ENCODE results near the gene PRR15L.
"Not testable (repeated sequence)": the region's sequence is repeated elsewhere in the genome, so short reads cannot be mapped to it uniquely, and the experiment has no call there.

The PRR15L gene, protein sequence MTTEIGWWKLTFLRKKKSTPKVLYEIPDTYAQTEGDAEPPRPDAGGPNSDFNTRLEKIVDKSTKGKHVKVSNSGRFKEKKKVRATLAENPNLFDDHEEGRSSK

DNA sequence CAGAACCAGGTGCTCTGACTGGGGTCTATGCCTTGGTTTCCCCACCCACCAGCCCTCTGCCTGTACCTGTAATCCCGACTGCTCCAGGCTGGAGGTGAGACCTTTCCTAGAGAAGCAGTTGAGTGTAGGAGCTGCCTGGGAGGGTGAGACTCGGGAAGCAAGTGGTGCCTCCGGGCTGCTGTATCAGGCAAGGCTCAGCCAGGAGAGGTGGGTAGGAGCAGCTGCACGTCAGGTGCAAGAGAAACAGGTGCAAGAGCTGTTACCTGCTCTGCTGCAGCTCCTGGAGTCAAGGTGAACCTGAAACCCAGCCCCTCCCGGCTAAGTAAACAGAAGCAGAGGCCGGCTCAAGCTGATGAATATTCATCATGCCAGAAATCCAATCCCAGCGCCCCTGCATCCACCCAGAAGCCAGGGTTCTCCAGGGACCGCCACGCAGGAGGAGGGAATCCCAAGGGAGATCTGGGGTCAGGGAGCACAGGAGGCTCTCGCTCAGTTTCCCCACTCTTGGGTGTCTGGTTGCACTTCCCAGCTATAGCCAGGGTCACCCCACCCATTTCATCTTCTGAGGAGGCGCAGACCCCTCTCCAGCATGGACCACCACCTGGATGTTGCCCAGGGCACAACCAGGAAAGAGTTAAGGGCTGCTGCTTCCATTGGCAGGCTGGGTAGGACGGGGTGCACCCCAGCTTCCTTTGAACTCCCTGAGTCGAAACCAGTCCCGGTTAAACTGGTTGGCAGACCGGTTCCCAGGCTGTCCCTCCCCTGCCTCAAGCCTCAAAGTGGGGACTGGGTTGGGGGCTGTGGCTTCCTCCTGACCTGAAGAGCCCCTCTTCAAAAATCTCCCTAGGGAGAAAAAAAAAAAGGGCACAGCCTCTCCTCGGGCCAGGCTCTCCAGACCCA is at the start of gene PRR15L:
Gene PRR15L (minus strand): TSS at position 293 of the 900 bp plus-strand sequence. CDS start 4,649 bp downstream, outside the sequence.
- DNase-seq: no peak

DNA sequence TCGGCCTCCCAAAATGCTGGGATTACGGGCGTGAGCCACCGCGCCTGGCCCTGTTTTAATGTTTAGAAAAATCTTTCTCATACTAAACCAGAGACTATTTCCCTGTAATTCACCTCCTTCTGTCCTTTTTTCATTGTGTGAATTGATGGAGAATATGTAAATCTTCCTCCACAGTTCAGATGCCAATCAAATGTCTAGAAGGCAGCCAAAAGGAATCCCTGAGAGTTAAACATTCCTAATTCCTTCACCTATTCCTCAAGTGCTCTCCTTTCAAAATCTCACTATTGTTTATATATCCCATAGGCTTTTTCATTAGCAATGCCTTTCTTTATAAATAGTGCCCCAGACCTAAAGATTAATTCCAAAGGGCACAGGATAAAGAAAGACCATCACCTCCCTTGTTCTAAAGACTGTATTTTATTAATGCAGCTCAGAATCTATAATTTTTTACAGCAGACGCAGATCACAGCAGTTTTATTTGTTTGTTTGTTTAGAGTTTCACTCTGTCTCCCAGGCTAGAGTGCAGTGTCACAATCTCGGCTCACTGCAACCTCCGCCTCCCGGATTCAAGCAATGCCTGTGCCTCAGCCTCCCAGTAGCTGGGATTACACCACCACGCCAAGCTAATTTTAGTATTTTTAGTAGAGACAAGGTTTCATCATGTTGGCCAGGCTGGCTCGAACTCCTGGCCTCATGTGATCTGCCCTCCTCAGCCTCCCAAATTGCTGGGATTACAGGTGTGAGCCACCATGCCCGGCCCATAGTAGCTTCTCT is 49.4 kb upstream of the PRR15L start:
- no peak for DNase-seq

DNA sequence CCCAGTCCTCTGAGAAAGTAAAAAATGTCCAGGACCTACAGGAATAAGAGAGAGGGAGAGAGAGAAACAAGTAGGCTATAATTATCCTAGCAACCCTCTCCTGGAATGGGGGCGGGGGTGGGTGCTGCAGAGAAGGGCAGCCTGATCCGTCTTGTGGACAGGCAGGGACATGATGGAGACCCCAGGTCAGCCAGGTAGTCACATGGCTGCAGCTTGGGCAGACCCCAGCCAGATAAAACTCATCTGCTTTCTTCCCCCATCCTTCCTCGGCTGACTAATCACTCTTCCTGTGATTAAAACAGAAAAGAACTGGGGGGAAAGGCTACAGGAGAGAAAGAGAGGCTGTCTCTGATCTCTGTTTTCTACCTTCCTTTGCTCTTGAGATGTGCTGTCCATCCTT is 47.3 kb upstream of the PRR15L start:
- DNase-seq: no peak

DNA sequence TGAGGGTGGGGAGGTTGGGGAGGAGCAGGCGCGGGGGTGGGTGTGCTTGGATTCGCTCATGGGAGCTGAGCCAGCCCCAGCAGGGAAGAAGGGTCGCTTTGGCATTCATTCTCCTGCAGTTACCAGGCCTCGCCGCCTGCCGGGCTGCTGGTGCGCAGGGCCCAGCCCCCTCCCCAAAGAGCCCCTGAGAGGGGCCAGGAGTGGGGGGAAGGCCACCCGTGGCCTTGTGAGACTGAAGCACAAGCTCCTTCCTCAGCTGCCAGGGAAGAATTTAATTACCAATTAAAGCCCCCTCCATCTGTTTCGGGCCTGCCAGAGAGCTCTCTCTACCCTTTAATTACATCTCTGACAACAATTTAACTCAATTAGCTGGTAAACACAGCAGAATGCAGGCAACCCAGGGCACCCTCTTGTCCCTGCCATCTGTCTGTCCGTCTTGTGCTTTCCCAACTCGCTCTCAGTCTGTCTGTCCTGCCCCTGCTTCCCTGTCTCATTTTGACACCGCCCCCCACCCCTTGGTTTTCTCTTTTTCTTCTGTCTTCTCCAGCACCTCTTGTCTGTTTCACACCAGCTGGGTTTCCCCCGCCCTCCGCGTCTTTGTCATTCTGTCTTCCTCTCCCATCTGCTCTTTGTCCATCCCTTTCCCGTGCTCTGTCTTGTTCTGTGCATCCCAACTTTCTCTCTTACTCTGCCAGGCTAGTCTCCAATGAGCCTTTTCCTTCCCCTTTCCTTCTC is 45.9 kb upstream of the PRR15L start:
- DNase-seq: no peak

DNA sequence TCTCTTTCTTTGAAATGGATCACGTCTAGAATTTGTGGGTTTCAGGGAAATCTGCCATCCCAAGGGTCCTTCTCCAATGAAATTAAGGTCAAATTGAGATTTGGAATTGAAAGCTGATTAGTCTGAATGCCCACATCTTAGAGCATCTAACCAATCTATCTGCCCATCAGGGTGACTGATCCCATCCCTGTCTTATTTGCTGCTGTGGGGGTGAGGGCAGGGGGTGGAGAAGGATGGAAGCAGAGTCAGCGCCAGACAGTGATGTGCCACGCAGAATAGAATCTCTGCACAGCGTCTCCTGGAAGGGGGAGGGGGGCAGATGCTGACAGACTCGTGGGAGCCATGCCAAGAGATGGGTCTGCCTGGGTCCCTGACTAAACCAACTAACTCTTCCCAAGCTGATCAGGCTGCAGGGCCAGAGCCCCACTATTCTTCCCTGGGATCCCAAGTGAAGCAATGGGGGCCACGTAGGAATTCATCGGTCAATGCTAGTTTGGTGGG is 45.3 kb upstream of the PRR15L start:
- no peak for DNase-seq

DNA sequence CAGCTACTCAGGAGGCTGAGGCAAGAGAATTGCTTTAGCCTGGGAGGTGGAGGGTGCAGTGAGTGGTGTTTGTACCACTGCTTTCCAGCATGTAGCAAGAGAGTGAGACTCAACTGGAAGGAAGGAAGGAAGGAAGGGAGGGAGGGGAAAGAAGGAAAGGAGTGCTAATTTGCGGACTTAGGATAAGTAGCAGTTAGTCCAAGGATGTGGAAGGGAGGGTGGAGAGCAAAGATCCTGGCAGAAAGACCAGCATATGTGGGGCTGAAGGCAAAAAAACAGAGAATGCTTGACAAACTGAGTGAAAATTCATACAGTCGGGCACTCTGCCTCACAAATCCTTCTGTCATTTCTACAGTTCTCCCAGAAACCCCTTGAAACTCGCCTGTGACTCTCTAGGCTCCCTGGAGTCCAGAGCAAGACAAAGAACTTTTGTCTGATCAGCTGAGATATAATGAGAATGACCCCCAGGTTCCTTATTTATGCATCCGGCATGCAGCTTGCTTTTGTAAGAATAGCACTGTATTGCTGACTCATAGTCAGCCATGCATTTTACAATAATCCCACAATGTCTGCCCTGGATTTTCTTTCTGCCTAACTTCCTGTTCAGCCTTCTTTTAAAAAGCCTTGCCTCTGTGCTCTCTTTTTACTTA is 44.7 kb upstream of the PRR15L start:
- no peak for DNase-seq

DNA sequence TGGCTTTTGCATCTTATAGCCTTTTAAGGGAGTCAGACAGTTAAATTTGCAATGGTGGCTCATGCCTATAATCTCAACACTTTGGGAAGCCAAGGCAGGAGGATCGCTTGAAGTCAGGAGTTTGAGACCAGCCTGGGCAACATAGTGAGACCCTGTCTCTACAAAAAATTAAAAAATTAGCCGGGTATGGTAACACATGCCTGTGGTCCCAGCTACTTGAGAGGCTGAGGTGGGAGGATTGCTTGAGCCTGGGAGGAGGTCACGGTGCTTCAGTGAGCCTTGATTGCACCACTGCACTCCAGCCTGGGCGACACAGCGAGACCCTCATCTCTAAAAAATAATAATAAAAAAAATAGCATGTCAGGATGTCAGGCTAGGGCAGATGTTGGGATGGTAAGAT is 44.0 kb upstream of the PRR15L start:
- DNase-seq: not testable (repeated sequence)

DNA sequence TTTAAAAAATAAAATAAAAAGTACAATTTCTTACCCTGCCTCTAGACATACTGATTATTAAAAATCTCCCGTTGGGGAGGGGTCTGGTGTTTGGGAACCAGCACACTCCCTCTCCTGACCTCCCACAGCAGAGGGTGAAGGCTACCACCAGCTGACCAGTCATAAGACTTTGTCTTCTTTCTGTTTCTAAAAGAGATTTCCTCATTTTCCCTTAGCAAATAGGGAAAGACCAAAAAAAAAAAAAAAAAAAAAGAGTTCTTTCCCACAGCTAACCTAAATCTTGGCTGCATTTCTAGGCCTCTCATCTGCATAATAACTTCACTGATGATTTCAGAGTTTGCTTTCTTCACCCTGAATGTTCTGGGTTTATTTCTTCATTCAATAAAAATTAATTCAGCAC is 43.5 kb upstream of the PRR15L start:
- no peak for DNase-seq

DNA sequence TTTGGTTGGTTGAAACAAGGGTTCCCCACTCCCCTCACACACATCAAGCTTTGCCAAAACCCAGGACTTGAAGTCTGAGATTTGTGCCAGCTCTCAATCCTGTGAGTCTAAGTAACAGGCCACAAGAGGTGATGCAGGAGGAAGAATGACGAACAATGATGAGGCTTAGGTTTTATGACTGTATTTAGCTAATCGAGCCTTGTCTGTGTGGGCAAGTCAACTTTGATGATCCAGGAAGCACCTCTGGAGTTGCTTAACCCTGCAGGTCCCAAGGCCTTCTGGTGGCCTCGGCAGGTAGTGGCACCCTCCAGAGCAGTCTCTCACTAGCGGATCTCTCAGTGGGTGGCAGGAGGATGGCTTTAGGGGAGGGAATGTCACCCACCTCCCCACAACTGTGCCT is 41.9 kb upstream of the PRR15L start:
- no peak for DNase-seq

DNA sequence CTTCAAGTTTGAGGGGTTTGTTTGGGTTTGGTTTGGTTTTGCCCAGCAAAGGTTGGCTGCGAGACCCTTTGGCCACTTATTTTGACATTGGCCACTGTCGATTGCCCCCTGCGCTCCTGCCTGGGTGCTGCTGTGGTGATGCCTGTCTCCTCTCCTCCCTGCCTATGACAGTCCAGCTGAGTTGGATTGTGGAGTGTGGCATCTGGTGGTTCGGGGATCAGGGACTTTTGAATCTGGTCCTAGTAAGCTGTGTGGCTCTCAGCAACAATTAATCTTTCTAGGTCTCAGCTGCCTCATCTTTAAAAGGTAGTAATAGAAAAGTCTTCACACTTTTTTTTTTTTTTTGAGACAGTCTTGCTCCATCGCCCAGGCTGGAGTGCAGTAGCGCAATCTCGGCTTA is 40.4 kb upstream of the PRR15L start:
- DNase-seq: no peak

DNA sequence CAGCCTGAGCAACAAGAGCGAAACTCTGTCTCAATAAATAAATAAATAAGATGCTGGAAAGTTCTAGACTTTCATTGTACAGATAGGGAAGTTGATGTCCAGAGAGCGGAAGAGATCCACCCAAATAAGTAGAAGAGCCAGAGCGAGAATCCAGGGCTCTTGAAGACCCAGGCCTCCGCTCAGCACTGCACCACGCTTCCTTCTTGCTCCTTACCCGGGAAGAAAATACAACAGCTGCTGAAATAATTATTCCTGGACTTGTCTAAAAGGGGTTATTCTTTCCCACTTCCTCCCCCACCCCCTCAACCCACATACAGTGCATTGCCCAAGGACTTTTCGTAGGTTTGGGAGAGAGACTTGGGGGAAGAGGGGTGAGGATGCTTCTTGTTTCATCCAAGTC is 39.9 kb upstream of the PRR15L start:
- DNase-seq: no peak

DNA sequence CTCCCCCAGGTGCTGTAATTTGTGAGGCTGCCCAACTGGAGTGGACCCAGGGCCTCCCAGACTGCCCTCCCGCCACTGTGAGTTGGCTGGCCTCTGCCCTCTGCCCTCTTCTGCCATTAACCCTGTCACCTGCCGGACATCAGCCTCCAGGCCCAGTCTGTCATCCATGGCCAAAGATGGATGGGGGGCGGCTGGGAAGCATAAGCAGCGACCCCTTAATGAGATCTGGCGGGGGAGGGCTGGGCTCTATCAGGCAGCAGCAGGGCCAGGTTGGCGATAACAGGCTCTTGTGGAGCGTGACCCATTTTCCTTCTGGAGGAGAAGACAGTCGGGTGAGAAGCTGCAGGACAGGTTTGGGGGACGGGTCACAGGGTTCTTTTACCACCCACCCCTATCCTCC is 38.5 kb upstream of the PRR15L start:
- no peak for DNase-seq

DNA sequence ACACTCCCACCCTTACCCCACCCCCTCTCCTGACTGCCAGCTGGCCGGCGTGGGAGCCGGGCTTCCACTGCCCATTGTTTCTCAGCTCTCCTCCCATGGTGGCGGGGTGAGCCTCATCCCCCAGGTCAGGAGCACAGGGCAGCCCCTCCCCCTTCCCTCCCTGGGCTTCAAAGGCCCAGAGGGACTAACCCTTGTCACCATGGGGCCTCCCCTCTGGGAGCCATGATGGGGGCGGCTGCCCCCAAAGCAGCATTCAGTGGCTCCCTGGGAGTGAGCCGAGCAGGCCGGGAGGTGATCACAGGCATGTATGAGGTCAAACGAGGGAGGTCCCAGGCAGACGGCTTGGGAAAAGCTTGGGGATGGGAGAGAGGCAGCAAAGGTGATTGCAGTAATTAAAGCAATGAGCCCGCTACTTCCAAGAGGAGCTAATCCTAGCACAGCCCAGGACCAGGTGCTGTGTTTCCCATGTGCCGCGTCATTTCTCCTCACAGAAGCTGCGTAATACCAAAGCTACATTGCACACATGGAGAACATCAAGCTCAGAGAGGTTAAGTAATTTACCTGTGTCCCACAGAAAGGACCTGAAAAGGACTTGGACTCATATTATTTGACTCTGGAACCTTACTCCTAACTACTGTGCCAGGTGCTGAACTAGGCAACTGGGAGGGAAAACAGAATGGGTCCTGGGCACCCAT is 37.7 kb upstream of the PRR15L start:
- DNase-seq: no peak

DNA sequence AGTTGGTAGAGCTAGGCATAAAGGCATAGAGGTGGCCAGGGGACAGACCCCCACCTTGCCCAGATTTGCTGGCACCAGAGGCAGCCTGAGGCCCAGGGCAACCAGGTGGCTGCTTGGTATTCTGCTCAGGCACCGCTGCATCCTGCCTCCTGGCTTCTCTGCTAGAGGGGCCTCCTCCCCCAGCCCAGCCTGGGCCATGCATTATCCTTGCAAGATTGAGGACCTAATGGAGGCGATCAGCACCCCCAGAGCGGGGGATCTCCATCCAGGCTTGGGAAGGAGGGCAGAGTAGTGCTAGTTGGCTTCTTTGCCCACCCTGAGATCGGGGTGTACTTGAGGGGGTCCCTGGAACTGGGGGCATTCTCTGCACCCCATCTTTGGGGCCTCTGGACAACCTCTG is 37.0 kb upstream of the PRR15L start:
- DNase-seq: no peak

DNA sequence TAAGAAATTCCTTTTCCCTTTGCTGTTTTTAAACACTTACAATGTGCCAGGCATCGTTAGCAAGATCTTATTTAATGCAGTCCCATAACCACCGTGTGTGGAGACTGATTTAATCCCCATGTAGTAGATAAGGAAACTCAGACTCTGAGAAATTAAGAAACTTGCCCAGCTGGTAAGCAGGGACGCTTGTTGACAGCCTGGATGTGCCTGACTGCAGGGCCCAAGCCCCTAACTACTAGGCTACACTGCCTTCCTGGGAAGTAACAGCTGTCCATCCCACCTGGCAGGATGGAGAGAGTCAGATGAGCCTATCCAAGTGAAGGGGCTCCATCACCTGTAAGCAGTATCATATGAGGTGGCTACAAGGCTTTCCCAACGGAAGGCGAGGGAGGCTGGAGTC is 36.3 kb upstream of the PRR15L start:
- DNase-seq: no peak

DNA sequence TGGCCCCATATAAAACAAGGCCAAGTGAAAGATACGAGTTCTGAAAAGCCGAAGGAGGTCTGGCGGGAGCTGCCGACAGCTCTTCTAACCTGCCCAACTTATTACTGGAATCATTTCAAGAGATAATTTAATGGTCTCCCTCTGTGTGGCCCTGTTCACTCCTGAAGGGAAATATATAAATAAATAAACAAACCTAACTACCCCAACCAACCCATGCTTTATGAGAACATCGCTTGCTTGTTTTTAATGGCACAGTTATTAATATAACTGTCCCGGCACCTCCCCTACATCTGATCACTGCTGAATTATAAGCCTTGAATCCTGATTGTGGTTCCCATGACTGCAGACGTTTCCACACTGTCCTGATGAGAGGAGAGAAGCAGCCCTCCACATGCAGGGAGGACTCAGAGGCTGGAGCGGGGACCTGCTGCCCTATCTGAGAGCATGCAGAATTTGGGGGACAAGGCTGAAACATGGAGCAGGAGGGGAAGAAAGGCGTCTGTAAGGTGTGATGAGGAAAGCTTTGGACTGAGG is 35.4 kb upstream of the PRR15L start:
- DNase-seq: no peak

DNA sequence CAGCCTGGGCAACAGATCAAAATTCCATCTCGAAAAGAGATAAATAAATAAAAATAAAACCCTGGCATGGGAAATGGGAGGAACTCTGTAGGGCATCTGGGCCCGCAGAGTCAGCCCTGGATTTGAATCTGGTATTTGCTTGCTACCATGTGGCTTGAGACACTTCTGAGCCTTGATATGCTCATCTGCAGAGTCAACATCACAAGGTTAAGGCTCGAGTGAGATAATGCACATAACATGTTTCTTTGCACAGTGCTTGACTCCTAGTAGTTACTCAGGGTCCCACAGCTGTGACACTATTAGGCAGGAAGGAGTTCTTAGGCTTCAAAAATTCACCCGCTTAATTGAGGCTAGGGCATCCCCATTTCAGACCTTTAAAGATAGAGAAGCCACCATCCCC is 34.5 kb upstream of the PRR15L start:
- no peak for DNase-seq

DNA sequence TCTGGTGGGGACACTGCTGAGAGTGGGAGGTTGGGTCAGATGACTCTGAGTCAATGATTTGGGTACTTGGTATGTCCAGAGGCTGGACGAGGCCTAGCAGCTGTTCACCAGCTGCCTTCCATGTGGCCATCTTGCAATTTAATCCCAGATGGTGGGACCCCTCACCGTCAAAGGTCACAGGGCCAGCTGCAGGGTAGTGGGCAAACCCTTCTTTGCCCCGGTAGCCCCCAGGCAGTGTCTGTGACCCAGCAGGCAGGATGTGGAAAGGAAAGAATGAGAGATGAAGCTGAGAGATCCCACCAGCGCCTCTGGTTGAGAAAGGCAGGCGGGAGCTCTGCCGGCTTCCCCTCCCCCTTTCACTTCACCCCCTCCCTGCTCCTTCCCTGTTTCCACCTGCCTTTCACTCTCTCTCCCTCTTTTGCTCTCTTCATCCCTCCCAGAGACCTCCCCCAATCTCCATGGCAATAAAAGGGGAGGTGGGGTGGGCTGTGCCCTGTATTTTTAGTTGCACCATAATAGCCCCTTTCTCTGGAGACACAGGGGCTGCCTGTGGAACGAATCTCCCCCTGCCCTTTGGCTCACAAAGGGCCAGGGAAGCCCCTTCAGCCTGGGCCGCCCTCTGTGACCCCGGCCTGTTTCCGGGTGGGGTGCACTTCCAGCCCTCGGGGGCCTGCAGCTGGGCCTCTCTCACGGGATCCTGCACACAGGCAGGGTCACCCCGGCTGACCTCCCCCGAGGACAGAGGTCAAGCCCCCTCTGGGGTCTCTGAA is 33.5 kb upstream of the PRR15L start:
- DNase-seq: no peak

DNA sequence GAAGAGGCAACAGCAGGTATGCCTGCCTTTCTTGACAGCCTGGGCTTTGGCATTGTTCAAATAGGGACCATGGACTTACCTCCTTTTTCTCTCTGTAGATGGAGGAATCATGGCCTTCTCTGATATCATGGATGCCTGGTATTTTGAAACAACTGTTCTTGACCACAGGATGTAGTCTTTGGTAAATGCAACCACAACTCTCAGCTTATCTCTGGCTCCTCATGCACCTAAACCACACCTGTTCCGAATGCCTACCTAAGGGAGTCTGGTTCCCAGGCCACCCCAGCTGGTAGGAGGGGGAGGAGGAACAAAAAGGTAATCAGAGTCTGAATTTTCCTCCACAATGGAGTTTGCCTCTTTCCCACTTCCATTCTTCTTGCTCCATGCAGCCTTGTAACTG is 32.0 kb upstream of the PRR15L start:
- DNase-seq: no peak

DNA sequence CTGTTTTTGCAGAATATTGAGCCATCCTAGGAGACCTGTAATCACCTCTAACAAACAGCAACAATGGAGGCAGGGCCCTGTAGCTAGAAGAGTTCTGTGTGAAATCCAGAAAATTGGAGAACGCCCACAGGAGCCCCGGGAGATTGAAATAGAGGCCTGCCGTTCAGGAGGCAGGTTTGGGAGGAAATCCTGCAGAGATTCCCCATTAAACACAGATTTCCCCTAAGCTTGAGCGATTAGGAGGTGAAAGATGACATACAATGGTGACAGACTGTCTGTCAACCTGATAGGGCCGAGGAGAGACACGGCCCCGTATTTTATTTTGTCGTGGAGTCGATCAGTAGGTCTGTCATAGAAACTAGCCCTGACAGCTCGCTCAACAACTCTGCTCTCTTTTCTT is 31.5 kb upstream of the PRR15L start:
- no peak for DNase-seq

DNA sequence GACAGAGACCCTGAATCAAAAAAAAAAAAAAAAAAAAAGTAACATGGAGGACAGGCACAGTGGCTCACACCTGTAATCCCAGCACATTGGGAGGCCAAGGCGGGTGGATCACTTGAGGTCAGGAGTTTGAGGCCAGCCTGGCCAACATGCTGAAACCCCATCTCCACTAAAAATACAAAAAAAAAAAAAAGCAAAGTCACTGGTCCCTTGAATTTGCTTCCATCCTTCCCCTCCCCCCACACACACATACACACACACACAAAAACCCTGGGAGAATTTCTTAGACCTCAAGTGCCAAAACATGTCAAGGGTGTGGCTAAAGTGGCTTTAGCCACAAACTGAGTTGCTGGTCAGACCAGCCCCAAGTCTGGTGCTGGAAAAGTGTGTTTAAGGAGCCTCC is 30.8 kb upstream of the PRR15L start:
- not testable (repeated sequence) for DNase-seq
